Measurements from ENCODE around the gene UBASH3B. TPM values are rescaled to one million over a fixed set of nuclear protein-coding genes. Genes with fewer than 3 reads are reported as not detected.

UBASH3B gene
- total and polyA plus RNA-seq, 2 donors (not counting 1 experiment from before 2014, with no cell fraction given), result 13.1 to 44.4 TPM

- DNase-seq (ENCODE audit: low read depth in 2 of 2), result peak in 1 of 2 donors; percentile 54
- TF ChIP-seq, protein P1, sequence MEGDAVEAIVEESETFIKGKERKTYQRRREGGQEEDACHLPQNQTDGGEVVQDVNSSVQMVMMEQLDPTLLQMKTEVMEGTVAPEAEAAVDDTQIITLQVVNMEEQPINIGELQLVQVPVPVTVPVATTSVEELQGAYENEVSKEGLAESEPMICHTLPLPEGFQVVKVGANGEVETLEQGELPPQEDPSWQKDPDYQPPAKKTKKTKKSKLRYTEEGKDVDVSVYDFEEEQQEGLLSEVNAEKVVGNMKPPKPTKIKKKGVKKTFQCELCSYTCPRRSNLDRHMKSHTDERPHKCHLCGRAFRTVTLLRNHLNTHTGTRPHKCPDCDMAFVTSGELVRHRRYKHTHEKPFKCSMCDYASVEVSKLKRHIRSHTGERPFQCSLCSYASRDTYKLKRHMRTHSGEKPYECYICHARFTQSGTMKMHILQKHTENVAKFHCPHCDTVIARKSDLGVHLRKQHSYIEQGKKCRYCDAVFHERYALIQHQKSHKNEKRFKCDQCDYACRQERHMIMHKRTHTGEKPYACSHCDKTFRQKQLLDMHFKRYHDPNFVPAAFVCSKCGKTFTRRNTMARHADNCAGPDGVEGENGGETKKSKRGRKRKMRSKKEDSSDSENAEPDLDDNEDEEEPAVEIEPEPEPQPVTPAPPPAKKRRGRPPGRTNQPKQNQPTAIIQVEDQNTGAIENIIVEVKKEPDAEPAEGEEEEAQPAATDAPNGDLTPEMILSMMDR (conservative IDR thresholded peaks at IDR 0.05 in 1 of 2, IDR thresholded peaks at IDR 0.05 in 1 of 2; ENCODE audit: low read depth in 1 of 2, low read length in 2 of 2), result no peak
- no peak for TF ChIP-seq EZH2 (IDR thresholded peaks at IDR 0.05; ENCODE audit: low read length, missing control alignments)
- H2AFZ ChIP-seq (ENCODE audit: low read length), result no peak overlapping the region
- H3K4me1 ChIP-seq (ENCODE audit: control insufficient read depth, extremely low read depth, insufficient read depth, low read length), result peaks cover 12% of the 10 kb centered on the region
- no peak overlapping the region for H3K9ac ChIP-seq (ENCODE audit: insufficient read depth, low read length)
- no peaks in the 10 kb centered on the region for H3K9me3 ChIP-seq (ENCODE audit: control insufficient read depth, insufficient read depth, low read depth, low read length)
- H3K4me2 ChIP-seq (ENCODE audit: extremely low read depth, insufficient read depth, low read length), result no peak overlapping the region
- H3K27ac ChIP-seq (ENCODE audit: insufficient read depth, low read length), result no peak overlapping the region
- no peaks in the 10 kb centered on the region for H3K36me3 ChIP-seq (ENCODE audit: control insufficient read depth, insufficient read depth, low read length)
- no peaks in the 10 kb centered on the region for H3K79me2 ChIP-seq (ENCODE audit: control insufficient read depth, insufficient read depth, low read length)
- H4K20me1 ChIP-seq (ENCODE audit: control insufficient read depth, extremely low read depth, insufficient read depth, low read length), result no peaks in the 10 kb centered on the region
- H3K27me3 ChIP-seq (ENCODE audit: control insufficient read depth, insufficient read depth, low read length), result no peaks in the 10 kb centered on the region
- H3K4me3 ChIP-seq (replicated peaks in 1 of 4; ENCODE audit: control extremely low read depth in 1 of 4, insufficient read depth in 1 of 4, low read depth in 3 of 4, low read length in 4 of 4), result no peak overlapping the region
These were observed 6.4 kb upstream of the UBASH3B start for GRCh38 chr11:122649116-122649515.

DNA sequence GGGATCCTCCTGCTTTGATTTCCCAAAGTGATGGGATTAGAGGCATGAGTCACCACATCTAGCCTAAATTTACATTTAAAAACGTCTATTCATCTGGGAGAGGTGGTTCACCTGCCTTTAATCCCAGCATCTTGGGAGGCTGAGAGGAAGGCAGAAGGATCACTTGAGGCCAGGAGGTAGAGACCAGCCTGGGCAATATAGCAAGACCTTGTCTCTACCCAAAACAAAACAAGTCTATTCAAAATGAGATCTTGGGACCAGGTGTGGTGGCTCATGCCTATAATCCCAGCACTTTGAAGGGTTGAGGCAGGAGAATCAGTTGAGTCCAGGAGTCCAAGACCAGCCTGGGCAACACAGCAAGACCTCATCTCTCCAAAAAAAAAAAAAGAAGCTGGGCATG lies 4.9 kb upstream of the UBASH3B start:
- no peak overlapping the region for H3K4me3 ChIP-seq (replicated peaks in 1 of 4; ENCODE audit: control extremely low read depth in 1 of 4, insufficient read depth in 1 of 4, low read depth in 3 of 4, low read length in 4 of 4)
- H3K9ac ChIP-seq (ENCODE audit: insufficient read depth, low read length), result no peak overlapping the region
- H3K27ac ChIP-seq (ENCODE audit: insufficient read depth, low read length), result no peak overlapping the region
- no peaks in the 10 kb centered on the region for H4K20me1 ChIP-seq (ENCODE audit: control insufficient read depth, extremely low read depth, insufficient read depth, low read length)
- H3K79me2 ChIP-seq (ENCODE audit: control insufficient read depth, insufficient read depth, low read length), result no peaks in the 10 kb centered on the region
- no peak overlapping the region for H2AFZ ChIP-seq (ENCODE audit: low read length)
- DNase-seq (ENCODE audit: low read depth in 2 of 2), result no peak
- H3K27me3 ChIP-seq (ENCODE audit: control insufficient read depth, insufficient read depth, low read length), result no peaks in the 10 kb centered on the region
- no peak overlapping the region for H3K4me2 ChIP-seq (ENCODE audit: extremely low read depth, insufficient read depth, low read length)
- TF ChIP-seq EZH2 (IDR thresholded peaks at IDR 0.05; ENCODE audit: low read length, missing control alignments), result no peak
- TF ChIP-seq, protein P1 (conservative IDR thresholded peaks at IDR 0.05 in 1 of 2, IDR thresholded peaks at IDR 0.05 in 1 of 2; ENCODE audit: low read depth in 1 of 2, low read length in 2 of 2), result no peak
- H3K4me1 ChIP-seq (ENCODE audit: control insufficient read depth, extremely low read depth, insufficient read depth, low read length), result peaks cover 12% of the 10 kb centered on the region
- no peaks in the 10 kb centered on the region for H3K36me3 ChIP-seq (ENCODE audit: control insufficient read depth, insufficient read depth, low read length)
- no peaks in the 10 kb centered on the region for H3K9me3 ChIP-seq (ENCODE audit: control insufficient read depth, insufficient read depth, low read depth, low read length)

DNA sequence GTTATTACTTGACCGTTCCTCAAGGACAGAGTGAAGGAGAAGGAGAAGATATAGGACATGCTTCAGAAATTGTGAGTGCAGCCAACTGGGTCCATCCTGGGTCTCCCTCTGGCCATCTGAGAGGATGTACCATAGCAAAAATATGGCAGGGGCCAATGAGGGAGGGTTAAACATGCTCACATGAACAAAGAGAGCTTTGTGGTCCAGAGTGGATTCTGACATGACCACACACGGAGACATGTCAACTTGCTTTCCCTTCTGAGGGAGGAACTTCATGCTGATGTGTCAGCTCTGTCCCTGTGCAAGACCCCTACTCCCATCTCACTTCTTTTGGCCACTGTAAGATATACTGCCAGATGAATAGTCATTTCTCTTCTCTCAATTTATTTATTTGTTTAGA lies 3.0 kb upstream of the UBASH3B start:
- Histone ChIP-seq H3K4me2 (ENCODE audit: extremely low read depth, insufficient read depth, low read length) (no peak overlapping the region), H3K36me3 (ENCODE audit: control insufficient read depth, insufficient read depth, low read length) (no peaks in the 10 kb centered on the region), H3K79me2 (ENCODE audit: control insufficient read depth, insufficient read depth, low read length) (peaks cover 12% of the 10 kb centered on the region), H3K9me3 (ENCODE audit: control insufficient read depth, insufficient read depth, low read depth, low read length) (no peaks in the 10 kb centered on the region), H3K27me3 (ENCODE audit: control insufficient read depth, insufficient read depth, low read length) (no peaks in the 10 kb centered on the region), H3K4me1 (ENCODE audit: control insufficient read depth, extremely low read depth, insufficient read depth, low read length) (peaks cover 1% of the 10 kb centered on the region), H3K4me3 (replicated peaks in 1 of 4; ENCODE audit: control extremely low read depth in 1 of 4, insufficient read depth in 1 of 4, low read depth in 3 of 4, low read length in 4 of 4) (no peak overlapping the region), H2AFZ (ENCODE audit: low read length) (no peak overlapping the region), H4K20me1 (ENCODE audit: control insufficient read depth, extremely low read depth, insufficient read depth, low read length) (no peaks in the 10 kb centered on the region), H3K27ac (ENCODE audit: insufficient read depth, low read length) (no peak overlapping the region), H3K9ac (ENCODE audit: insufficient read depth, low read length) (no peak overlapping the region)
- DNase-seq (ENCODE audit: low read depth in 2 of 2), result no peak
- TF ChIP-seq, protein P1 (conservative IDR thresholded peaks at IDR 0.05 in 1 of 2, IDR thresholded peaks at IDR 0.05 in 1 of 2; ENCODE audit: low read depth in 1 of 2, low read length in 2 of 2), result no peak
- no peak for TF ChIP-seq EZH2 (IDR thresholded peaks at IDR 0.05; ENCODE audit: low read length, missing control alignments)

Measured in fibroblast of lung (primary cell).